NCI-H510A (cell line): ENCODE data around the gene CLEC16A.
"Not testable (repeated sequence)": the region's sequence is repeated elsewhere in the genome, so short reads cannot be mapped to it uniquely, and the experiment has no call there.

Experiments used
- DNase-seq: peaks from one replicate; lab custom pipeline; 2025; lab: John Stamatoyannopoulos, UW

The CLEC16A gene

DNA sequence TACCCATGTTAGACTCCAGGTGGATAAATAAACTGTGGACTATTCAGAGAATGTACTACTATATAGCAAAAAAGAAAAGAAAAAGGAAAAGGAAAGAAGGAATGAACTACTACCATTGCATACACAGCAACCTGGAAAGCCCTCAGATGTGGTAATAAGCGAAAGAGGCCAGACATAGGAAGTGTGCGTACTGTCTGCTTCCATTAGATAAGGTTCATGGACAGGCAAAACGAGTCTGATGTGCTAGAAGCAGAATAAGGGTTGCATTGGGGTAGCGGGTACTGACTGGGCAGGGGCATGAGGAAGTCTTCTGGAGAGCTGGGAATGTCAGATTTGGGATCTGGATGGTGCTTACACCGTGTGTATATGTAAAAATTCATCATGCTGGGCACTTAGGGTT is 21.8 kb downstream of the CLEC16A start:
- DNase-seq = no peak

DNA sequence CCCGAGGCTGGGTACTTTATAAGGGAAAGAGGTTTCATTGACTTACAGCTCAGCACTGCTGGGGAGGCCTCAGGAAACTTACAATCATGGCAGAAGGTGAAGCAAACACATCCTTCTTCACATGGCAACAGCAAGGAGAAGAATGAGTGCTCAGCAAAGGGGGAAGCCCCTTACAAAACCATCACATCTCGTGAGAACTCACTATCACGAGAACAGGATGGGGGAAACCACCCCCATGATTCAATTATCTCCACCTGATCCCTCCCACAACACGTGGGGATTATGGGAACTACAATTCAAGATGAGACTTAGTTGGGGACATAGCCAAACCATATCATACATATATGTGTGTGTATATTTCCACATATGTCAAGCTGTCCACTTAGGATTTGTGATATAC is 22.2 kb downstream of the CLEC16A start:
- DNase-seq = not testable (repeated sequence)

DNA sequence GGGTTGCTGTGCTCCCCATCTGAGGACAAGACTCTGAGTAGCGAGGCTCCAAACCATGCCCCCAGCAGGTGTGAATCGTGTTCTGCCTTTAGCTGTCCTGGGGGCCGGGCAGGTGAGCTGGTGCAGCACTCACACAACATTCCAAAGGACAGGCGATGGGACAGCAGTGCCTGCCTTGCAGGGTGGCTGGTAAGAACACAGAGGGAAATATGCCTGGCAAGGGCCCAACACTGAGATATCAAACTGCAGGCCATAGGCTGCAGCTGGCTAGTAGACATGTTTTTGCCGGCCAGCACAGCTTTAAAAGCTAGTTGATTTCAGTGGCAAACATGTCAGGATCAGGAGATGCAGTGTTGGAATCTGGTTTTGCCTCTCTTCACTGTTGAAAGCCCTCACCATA is 23.6 kb downstream of the CLEC16A start:
- DNase-seq = no peak

- no peak for DNase-seq
Observed at GRCh38 chr16:10968498-10968897, 24.1 kb downstream of the CLEC16A start.

GRCh38 chr16:10969615-10970014 is 25.3 kb downstream of the CLEC16A start:
- no peak for DNase-seq

DNA sequence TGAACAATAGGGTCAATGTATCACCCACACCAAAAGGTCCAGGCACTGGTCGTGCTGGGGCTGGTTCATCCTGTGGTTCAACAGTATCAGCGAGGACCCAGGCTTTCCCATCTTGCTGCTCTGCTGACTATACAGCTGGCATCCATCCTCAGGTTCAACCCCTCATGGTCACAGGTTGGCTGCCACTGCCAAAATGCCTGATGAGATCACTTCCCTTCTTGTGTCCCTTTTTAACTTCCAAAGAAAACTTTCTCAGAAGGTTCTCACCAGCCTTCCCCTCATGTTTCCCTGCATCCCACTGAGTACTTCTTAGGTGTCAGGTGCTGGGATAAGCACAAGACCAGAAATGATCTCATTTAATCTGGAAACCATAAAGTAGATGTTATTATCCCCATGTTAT is 25.7 kb downstream of the CLEC16A start:
- no peak for DNase-seq

DNA sequence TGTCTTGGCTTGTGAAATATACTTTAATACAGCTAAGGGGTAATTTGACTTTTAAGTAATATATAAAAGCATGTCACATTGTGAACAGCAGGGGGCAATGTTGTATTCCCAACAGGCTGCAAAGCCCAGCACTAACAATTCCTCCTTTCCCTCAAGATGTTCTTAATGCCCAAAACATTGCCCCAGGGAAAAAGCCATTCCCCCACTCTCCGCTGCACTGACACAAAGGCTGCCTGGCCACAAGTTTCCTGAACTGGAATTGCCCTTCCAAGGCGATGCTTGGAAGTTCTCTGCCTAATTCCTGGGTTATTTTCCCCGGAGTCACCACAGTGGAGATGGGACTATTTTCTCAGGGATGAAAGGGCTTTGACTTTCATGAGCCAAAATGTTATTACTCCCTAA is 27.2 kb downstream of the CLEC16A start:
- no peak for DNase-seq

DNA sequence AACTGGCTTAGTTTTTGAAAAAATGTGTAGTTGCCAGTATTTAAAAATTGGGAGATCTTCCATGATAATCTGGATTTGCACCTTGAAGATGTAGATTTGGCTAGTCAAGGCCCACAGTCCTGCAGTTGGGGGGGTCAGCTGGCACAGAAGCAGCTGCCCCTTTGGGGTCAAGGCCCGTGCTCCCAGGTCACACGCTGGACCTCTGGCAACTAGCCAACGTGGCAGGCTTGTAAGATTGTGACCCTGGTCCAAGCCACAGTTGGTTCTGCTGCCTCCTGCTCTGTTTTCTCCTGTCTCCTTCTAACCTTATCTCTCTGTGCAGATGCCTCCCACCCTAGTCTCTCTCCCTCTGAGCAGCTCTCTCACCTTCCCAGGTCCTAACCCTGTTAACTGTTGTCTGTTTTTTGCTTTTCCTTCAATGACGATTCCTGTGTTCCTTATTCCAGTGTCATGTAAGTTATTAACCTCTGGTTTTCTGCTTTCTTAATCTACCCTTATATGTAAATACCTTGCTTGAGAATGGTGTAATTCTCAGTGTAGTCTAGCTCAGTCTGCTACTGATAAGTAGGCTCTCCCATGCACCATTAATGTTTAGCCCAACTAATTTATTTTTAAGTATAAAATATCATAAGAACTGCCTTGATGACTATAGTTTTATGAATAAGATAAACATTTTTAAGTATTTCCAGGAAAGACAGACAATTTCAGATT is 27.9 kb downstream of the CLEC16A start:
- DNase-seq = no peak

- DNase-seq = no peak
Observed at GRCh38 chr16:10972819-10973464, 28.6 kb downstream of the CLEC16A start.

GRCh38 chr16:10976634-10977033 is 32.3 kb downstream of the CLEC16A start:
- no peak for DNase-seq

DNA sequence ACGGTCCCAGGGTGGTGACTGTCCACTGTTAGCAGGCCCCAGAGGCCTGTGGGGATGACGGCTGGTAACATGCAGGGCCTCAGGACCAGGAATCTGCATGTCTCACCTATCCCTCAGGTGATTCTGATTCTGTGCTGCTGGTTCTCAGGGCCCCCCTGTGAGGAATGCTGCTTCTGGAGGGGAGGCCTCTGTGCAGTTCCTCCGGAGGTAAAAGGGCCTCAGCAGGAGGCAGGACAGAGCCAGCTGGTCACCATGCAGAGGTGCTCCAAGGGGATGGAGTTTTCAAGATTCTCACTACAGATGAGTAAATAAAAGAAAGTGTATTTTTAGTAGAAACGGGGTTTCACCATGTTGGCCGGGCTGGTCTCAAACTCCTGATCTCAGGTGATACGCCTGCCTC is 33.8 kb downstream of the CLEC16A start:
- DNase-seq = no peak

DNA sequence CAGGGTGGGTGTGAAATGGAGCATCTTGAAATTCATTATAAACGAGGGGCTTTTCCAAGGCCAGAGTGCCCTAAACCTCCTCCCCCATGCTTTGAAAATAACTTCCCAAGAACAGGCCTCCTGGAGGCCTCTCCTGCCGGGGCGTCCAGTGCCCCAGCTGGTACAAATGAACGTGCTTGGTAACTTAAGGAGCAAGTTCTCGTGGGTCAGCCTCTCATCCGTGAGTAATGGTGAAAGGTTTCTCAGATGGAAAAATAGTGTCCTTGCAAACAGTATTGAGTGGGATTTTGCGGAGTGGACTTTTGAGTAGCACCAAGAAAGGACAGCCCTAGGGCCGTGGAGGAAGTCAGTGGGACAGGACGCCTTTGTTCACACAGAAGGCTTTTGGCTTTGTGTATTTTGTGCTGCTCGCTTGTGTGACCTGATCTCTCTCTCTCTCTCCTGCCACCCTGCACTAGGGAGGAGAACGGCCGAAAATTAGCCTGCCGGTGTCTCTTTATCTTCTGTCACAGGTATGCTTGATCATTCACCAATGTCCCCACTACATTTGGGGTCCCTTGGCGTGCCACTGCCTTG is 34.6 kb downstream of the CLEC16A start:
- no peak for DNase-seq

DNA sequence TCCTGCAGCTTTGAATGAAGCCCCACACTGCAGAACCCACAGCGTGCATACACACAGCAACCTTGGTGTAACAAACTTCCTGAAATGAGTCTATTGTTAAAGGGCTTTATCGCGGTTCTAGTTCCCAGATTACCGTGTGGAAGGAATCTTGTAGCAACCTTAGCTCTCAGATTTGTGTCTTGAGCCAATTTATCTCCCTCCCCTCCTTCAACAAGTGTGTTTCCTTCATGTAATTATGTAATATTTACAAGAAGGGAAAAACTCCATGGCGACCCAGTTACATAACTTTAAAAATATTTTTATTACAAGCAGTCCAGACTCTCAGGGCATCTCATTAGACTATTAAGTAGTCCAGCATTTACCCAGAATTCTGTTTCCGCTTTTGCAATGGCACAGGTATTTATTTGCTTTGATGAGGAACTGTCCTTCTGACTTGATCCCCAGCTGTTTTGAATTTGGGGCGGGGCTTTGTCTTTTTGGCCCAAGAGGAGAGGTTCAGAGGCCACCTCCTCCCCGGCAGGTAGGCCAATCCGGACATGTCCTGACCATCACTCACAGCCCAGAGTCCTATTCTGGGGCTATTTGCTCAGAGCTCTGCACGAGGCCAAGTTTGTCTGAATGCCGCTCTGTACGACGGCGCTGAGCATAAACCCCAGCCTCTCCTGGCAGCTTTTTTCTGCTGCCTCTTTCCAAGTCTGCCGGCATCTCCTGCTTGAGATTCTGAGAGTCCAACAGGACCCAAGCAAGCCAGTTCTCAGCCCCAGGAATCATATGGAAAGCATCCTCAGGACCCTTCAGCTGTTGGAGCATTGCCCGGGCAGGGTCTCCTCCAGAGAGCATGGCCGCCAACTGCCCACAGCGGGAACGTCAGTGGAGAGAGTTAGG is 35.6 kb downstream of the CLEC16A start:
- DNase-seq = no peak

DNA sequence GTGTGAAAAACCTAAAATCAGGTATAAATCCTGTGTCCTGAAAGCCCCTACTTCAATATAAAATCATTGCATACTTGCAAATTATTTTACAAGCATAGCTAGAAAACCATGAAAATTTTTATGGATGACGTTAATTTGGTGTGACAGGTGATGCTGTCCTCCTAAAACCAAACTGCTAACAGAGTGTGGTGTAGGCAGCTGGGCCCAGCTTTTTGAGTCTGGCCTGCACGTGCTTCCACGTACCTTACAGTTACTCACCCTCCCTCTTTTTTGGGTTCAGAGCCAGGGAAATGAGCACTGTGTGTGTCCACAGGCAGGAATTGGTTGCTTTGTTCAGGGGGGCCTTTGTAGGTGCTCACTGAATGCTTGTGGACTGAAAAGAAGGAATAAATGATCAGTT is 36.4 kb downstream of the CLEC16A start:
- DNase-seq = no peak

- no peak for DNase-seq
Observed at GRCh38 chr16:10981697-10982216, 37.4 kb downstream of the CLEC16A start.

GRCh38 chr16:10982465-10983150 is 38.2 kb downstream of the CLEC16A start:
- no peak for DNase-seq

- DNase-seq = no peak
Observed at GRCh38 chr16:10983159-10983558, 38.8 kb downstream of the CLEC16A start.

DNA sequence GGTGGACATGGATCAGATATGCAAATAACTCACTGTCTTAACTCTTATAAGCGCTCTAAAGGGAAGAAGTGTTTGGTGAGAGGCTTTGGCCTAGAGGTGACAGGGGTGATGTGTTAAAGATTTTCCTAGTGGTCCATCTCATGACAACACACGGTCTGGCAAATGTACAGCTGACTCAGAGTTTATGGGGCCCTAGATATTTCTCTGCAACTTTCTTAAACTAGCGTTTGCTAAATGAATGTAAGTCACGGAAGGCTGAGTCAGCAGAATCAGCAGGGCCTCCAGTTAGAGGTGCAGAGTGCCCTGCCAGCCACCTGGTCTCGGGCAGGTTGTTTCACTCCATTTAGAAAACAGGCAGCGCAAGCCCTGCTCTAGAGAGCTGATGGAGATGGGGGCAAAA is 40.1 kb downstream of the CLEC16A start:
- DNase-seq = no peak

DNA sequence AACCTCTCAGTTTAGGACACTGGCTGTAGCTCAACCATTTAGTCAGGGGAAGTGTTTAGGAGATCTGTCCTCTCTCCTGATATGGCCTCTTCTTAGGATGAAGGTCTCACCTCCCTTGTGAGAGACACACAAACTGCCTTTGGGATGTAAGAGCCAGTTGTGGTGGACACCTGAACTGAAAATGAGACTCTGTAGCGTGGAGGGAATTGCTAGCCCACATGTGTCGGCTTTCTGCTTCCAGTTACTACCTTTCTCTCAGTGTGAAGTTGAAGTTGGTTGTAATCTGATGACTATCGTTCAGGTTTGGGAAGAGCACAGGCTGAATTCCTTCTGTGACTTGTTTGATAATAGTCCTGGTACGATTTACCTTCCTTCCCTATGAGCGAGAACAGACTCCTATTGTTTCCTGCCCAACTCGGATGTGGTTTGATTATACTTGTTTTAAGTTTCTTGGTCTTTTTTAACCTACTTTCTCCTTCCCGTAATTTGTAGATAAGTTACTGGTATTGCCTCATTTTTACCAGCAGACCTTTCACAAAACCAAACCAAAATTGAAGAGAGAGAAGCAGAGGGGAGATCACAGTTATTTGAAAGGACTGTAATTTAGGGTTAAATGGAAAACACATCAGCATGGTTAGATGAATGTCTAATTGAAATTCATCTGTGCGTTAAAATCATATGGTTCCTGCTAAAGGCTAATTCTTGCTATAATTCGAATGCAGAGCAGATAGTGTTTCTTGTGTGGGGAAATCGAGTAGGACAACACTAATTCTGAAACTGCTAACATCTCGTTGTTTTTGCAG is 43.2 kb downstream of the CLEC16A start:
- no peak for DNase-seq

DNA sequence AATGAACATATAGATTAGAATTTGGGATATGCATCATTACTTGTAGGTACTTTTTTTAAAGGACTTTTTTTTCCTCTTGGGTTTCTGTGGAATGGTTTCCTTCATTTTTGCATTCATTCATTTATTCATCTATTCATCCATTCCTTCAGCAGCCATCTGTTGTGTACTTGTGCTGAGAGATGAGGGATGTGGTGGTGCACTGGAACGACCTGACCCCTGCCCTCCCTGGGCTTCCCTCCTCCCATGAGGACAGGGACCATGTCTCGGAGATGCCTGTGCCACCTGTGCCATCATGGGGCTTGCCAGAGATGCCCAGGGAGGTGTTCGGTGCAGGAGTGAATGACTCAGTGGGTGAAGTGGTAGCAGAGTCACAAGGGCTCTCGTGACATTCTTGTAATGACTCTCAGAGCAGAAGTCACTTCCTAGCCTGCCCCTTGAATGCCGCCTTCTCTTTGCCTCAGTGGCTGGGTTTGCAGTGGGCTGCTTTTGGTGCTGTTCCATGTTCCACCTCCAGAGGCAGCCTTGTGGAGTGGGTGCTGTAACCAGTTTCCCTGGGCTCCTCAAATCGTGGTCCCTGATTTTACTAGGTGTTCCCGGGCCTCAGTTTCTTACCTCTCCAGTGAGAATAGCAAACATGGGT is 43.9 kb downstream of the CLEC16A start:
- no peak for DNase-seq
